Measurements from ENCODE around the gene ACKR2. TPM values are rescaled to one million over a fixed set of nuclear protein-coding genes. Genes with fewer than 3 reads are reported as not detected.

Gene ACKR2
- total and polyA plus RNA-seq, 2 of the 13 experiments (the other 11 are each of a cell fraction or from before 2014, with no cell fraction given) = 1.1 to 1.9 TPM

GRCh38 chr3:42807929-42808328 is 1.3 kb upstream of the ACKR2 start:
- 97% methylated on average over 4 of the region's 4 CpGs for WGBS (ENCODE audit: low lambda C conversion rate)
- TF ChIP-seq KDM5A (IDR thresholded peaks at IDR 0.05; ENCODE audit: borderline replicate concordance, low read length) = no peak
- no peak for TF ChIP-seq TEAD2 (CRISPR knock-in tag; IDR thresholded peaks at IDR 0.05)
- no peak for TF ChIP-seq ZBTB7B (CRISPR knock-in tag; IDR thresholded peaks at IDR 0.05)
- TF ChIP-seq PRDM15 (CRISPR knock-in tag; IDR thresholded peaks at IDR 0.05) = no peak
- no peak for TF ChIP-seq ZNF772 (CRISPR knock-in tag; IDR thresholded peaks at IDR 0.05)
- TF ChIP-seq MLLT10 (CRISPR knock-in tag; IDR thresholded peaks at IDR 0.05) = no peak
- TF ChIP-seq BRF2 (CRISPR knock-in tag; IDR thresholded peaks at IDR 0.05) = no peak
- TF ChIP-seq ZNF160 (CRISPR knock-in tag; IDR thresholded peaks at IDR 0.05) = no peak
- TF ChIP-seq ZBTB26 (CRISPR knock-in tag; IDR thresholded peaks at IDR 0.05; ENCODE audit: borderline replicate concordance) = no peak
- TF ChIP-seq ZNF530 (CRISPR knock-in tag; IDR thresholded peaks at IDR 0.05; ENCODE audit: low read depth) = no peak
- TF ChIP-seq IKZF1 (IDR thresholded peaks at IDR 0.05) = no peak
- no peak for TF ChIP-seq HNRNPK (IDR thresholded peaks at IDR 0.05; ENCODE audit: low read depth, low read length, poor library complexity, severe bottlenecking)
- no peak for TF ChIP-seq HCFC1 (IDR thresholded peaks at IDR 0.05; ENCODE audit: low read depth, low read length)
- ATAC-seq (no peak), DNase-seq (ENCODE audit: low spot score) (no peak), FAIRE-seq (no peak)
- no peak overlapping the region for H3K4me2 ChIP-seq (ENCODE audit: low read depth, low read length)
- intact Hi-C loops (cut with micrococcal nuclease; ENCODE audit: unreplicated experiment) = no loop called here
- in situ Hi-C loops (cut with HindIII; ENCODE audit: extremely low pct_ligation_motif_present, low pct_unique_long_range_greater_than_20kb) = no loop called here
- H3K4me3 ChIP-seq (replicated peaks in 1 of 3; ENCODE audit: insufficient read depth in 1 of 3, low read depth in 2 of 3, low read length in 3 of 3) = no peak overlapping the region
- H3K9me3 ChIP-seq (ENCODE audit: low read length) = no peaks in the 10 kb centered on the region
- CTCF ChIA-PET (ENCODE audit: low intra/inter-chr PET ratio, low total read pairs) = no interaction called here
- no peak overlapping the region for H3K27ac ChIP-seq (ENCODE audit: extremely low read length, insufficient read depth, low read length)
- no peak overlapping the region for H2AFZ ChIP-seq (ENCODE audit: low read length)
- POLR2A ChIA-PET = interaction anchor here (0.7 to 5.0 kb wide), 4 partner anchors 11 to 20 kb away, joined by 3 to 61 read pairs (median 4); no protein-coding TSS in a partner anchor
- H3K79me2 ChIP-seq (ENCODE audit: insufficient read depth, low read length) = peaks cover 14% of the 10 kb centered on the region
- no peaks in the 10 kb centered on the region; a peak in 1 of 5 replicates for H3K27me3 ChIP-seq (ENCODE audit: control insufficient read depth in 1 of 2, insufficient read depth in 2 of 2, low read length in 2 of 2)
- no peak overlapping the region for H3K9ac ChIP-seq (ENCODE audit: insufficient read depth, low read depth, low read length)
- H3K4me1 ChIP-seq (ENCODE audit: insufficient read depth, low read length) = peaks cover 50% of the 10 kb centered on the region
- BruUV-seq (replicated peaks) = no TSS peak
- no peaks in the 10 kb centered on the region for H3K36me3 ChIP-seq (replicated peaks in 1 of 2; ENCODE audit: control insufficient read depth in 1 of 2, insufficient read depth in 2 of 2, low read length in 2 of 2)
- H4K20me1 ChIP-seq (ENCODE audit: insufficient read depth, low read length) = no peaks in the 10 kb centered on the region
